NT2/D1 (cell line): ENCODE results near the gene FHL3.

Experiments used
- DNase-seq: peaks from one replicate; pipeline ENCODE4 v3.0.0-alpha.2; 2011; ENCODE audit warnings: low read depth, low spot score
- H3K27me3 ChIP-seq: 2 replicates; pipeline ENCODE4 v1.6.0; 2011; ENCODE audit warnings: mild to moderate bottlenecking; ENCODE audit not compliant: insufficient read length, insufficient read depth
- H3K36me3 ChIP-seq: 2 replicates; pipeline ENCODE4 v1.6.1; 2011; ENCODE audit warnings: mild to moderate bottlenecking, low read length, mixed read lengths; ENCODE audit not compliant: insufficient read depth, insufficient read length
- H3K4me1 ChIP-seq: 2 replicates; pipeline ENCODE4 v1.5.1; 2011; ENCODE audit not compliant: insufficient read depth, insufficient read length
- H3K4me3 ChIP-seq: 2 replicates; pipeline ENCODE4 v1.5.1; 2011; ENCODE audit warnings: low read depth; ENCODE audit not compliant: insufficient read length
- H3K9ac ChIP-seq: 2 replicates; pipeline ENCODE4 v1.6.0; 2011; ENCODE audit warnings: low read depth; ENCODE audit not compliant: insufficient read length
- H3K9me3 ChIP-seq: 2 replicates; pipeline ENCODE4 v1.5.1; 2011; ENCODE audit warnings: mild to moderate bottlenecking, low read length; ENCODE audit not compliant: insufficient read depth
- SUZ12 ChIP-seq: IDR thresholded peaks from 2 replicates; pipeline ENCODE4 v1.6.1; 2011; ENCODE audit not compliant: insufficient read length, insufficient read depth; ENCODE audit errors: extremely low read depth
- YY1 ChIP-seq: IDR thresholded peaks from 2 replicates; pipeline ENCODE4 v1.6.1; 2011; ENCODE audit not compliant: insufficient read length, insufficient read depth
- ZNF274 ChIP-seq: IDR thresholded peaks from 2 replicates; pipeline ENCODE4 v1.6.1; 2011; ENCODE audit warnings: mild to moderate bottlenecking, low read depth, low read length

FHL3 gene

DNA sequence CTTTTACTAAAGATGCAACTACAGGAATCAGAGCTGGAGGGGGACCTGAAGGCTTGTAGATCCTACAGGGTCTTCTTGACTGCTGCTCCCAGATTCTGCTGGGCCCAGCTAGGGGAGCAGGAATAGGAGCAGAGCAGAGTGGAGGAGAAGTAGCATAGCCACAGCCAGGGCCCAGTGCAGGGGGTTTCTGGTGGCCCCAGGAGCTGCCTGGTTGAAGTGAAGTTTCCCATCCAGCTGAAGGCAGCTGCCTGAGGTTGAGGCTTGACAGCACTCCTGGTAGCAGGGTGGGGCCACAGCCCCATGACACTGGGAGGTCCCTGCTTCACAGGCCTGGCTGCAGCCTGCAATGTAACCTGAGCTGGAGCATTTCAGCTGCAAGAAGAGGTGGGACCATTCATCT lies 56.5 kb downstream of the FHL3 start:
- Histone ChIP-seq H3K4me1 (peaks cover 18% of the 10 kb centered on the region), H3K4me3 (no peak overlapping the region), H3K9ac (no peak overlapping the region), H3K9me3 (no peaks in the 10 kb centered on the region), H3K36me3 (peaks cover under 1% of the 10 kb centered on the region), H3K27me3 (no peaks in the 10 kb centered on the region)
- no peak for TF ChIP-seq SUZ12
- TF ChIP-seq YY1, result no peak
- no peak for TF ChIP-seq ZNF274
- DNase-seq, result no peak

- Histone ChIP-seq H3K27me3 (no peaks in the 10 kb centered on the region), H3K9ac (no peak overlapping the region), H3K9me3 (no peaks in the 10 kb centered on the region), H3K36me3 (peaks cover 7% of the 10 kb centered on the region), H3K4me1 (peaks cover 18% of the 10 kb centered on the region), H3K4me3 (no peak overlapping the region)
- DNase-seq, result no peak
- TF ChIP-seq YY1, result no peak
- TF ChIP-seq ZNF274, result no peak
- TF ChIP-seq SUZ12, result no peak
Measured at GRCh38 chr1:37948166-37948565, 57.1 kb downstream of the FHL3 start.

- Histone ChIP-seq H3K4me3 (no peak overlapping the region), H3K36me3 (peaks cover 7% of the 10 kb centered on the region), H3K4me1 (peaks cover 18% of the 10 kb centered on the region), H3K9me3 (no peaks in the 10 kb centered on the region), H3K9ac (no peak overlapping the region), H3K27me3 (no peaks in the 10 kb centered on the region)
- TF ChIP-seq YY1 (no peak), SUZ12 (no peak), ZNF274 (no peak)
- DNase-seq, result no peak
Measured at GRCh38 chr1:37947364-37947763, 58.0 kb downstream of the FHL3 start.
